Stimulated activated CD8-positive, alpha-beta memory T cell treated with anti-CD3 and anti-CD28 coated beads, Interleukin-2, amount 100 ng/mL, for 48 hours (primary cell): ENCODE results near the gene DPYD.

ENCODE experiments used
- DNase-seq, 2 donors: peaks; one replicate each; pipeline ENCODE4 v3.0.0-alpha.2; 2020; ENCODE audit warnings: low read depth in 2 of 2

DPYD gene

GRCh38 chr1:97143236-97143882 is 777.5 kb downstream of the DPYD start:
- no peak for DNase-seq

GRCh38 chr1:97140611-97141010 is 780.2 kb downstream of the DPYD start:
- DNase-seq, result no peak

- no peak for DNase-seq
Measured at GRCh38 chr1:97139512-97139911, 781.3 kb downstream of the DPYD start.

GRCh38 chr1:97138515-97139032 is 782.3 kb downstream of the DPYD start:
- no peak for DNase-seq

GRCh38 chr1:97137862-97138514 is 782.8 kb downstream of the DPYD start:
- DNase-seq, result no peak

GRCh38 chr1:97136996-97137395 is 783.8 kb downstream of the DPYD start:
- no peak for DNase-seq

GRCh38 chr1:97135972-97136371 is 784.9 kb downstream of the DPYD start:
- DNase-seq, result no peak

GRCh38 chr1:97128426-97128825 is 792.4 kb downstream of the DPYD start:
- no peak for DNase-seq

- DNase-seq, result no peak
Measured at GRCh38 chr1:97123717-97124431, 797.0 kb downstream of the DPYD start.

- DNase-seq, result no peak
Measured at GRCh38 chr1:97120806-97121205, 800.0 kb downstream of the DPYD start.

- no peak for DNase-seq
Measured at GRCh38 chr1:97119260-97120158, 801.3 kb downstream of the DPYD start.

GRCh38 chr1:97114842-97115241 is 806.0 kb downstream of the DPYD start:
- no peak for DNase-seq

GRCh38 chr1:97112442-97112841 is 808.4 kb downstream of the DPYD start:
- no peak for DNase-seq

GRCh38 chr1:97108179-97108578 is 812.7 kb downstream of the DPYD start:
- no peak for DNase-seq

GRCh38 chr1:97105531-97105930 is 815.3 kb downstream of the DPYD start:
- no peak for DNase-seq

GRCh38 chr1:97101509-97101908 is 819.3 kb downstream of the DPYD start:
- DNase-seq, result no peak

GRCh38 chr1:97097404-97097925 is 823.4 kb downstream of the DPYD start:
- DNase-seq, result no peak

- DNase-seq, result no peak
Measured at GRCh38 chr1:97095764-97096163, 825.1 kb downstream of the DPYD start.

- no peak for DNase-seq
Measured at GRCh38 chr1:97094247-97094972, 826.4 kb downstream of the DPYD start.

GRCh38 chr1:97093741-97094140 is 827.1 kb downstream of the DPYD start:
- DNase-seq, result no peak

- DNase-seq, result no peak
Measured at GRCh38 chr1:97092824-97093223, 828.0 kb downstream of the DPYD start.
